ENCODE results near the gene CLCN4. TPM values are rescaled to one million over a fixed set of nuclear protein-coding genes. Genes with fewer than 3 reads are reported as not detected.

Gene CLCN4
- total RNA-seq, 1 experiment from 2014 or later, result 10.0 TPM

DNA sequence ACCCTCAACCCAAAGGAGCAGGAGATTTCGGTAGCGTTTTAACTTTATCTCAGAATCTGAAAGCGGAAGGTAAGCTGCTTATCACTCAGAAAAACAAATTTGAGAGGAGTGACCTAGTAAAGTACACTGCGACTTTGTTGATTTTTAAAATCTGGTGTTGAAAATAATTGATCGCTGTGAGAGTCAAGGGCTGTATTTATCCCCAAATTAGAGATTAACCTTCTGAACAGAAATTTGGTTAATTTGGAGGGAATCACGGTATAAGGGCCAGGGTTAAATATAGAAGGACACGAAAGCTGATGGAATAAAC is 212 bp downstream of the CLCN4 start:
- peaks cover 12% of the 10 kb centered on the region for H3K4me1 Mint-ChIP-seq (ENCODE audit: low read depth, unreplicated experiment)
- no peaks in the 10 kb centered on the region for H3K9me3 ChIP-seq
- H3K27me3 Mint-ChIP-seq (ENCODE audit: insufficient read depth, unreplicated experiment), result no peaks in the 10 kb centered on the region
- BruUV-seq (replicated peaks), result TSS peak; percentile 80
- H3K27me3 ChIP-seq (replicated peaks; ENCODE audit: control insufficient read depth, insufficient read depth, low read length), result no peaks in the 10 kb centered on the region
- ChIA-PET POLR2A (interaction anchor here (0.7 to 2.0 kb wide), 2 partner anchors 23 to 311 kb away, joined by 3 to 5 read pairs; no protein-coding TSS in a partner anchor), CTCF (interaction anchor here (0.8 kb wide), 1 partner anchor 12 kb away, joined by 3 read pairs; no protein-coding TSS in a partner anchor)
- no peak for DNase-seq
- H3K27ac Mint-ChIP-seq (ENCODE audit: unreplicated experiment), result peak overlapping the region; percentile 76
- H3K4me3 ChIP-seq (ENCODE audit: low read depth, low read length), result peak overlapping the region; percentile 26
- TF ChIP-seq, protein P1, sequence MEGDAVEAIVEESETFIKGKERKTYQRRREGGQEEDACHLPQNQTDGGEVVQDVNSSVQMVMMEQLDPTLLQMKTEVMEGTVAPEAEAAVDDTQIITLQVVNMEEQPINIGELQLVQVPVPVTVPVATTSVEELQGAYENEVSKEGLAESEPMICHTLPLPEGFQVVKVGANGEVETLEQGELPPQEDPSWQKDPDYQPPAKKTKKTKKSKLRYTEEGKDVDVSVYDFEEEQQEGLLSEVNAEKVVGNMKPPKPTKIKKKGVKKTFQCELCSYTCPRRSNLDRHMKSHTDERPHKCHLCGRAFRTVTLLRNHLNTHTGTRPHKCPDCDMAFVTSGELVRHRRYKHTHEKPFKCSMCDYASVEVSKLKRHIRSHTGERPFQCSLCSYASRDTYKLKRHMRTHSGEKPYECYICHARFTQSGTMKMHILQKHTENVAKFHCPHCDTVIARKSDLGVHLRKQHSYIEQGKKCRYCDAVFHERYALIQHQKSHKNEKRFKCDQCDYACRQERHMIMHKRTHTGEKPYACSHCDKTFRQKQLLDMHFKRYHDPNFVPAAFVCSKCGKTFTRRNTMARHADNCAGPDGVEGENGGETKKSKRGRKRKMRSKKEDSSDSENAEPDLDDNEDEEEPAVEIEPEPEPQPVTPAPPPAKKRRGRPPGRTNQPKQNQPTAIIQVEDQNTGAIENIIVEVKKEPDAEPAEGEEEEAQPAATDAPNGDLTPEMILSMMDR (IDR thresholded peaks at IDR 0.05; ENCODE audit: insufficient read depth in 1 of 2, low read depth in 1 of 2, low read length in 1 of 2, severe bottlenecking in 1 of 2, unreplicated experiment in 1 of 2), result no peak
- intact Hi-C loops (cut with micrococcal nuclease; ENCODE audit: unreplicated experiment), result loop anchor here (1.0 kb wide), 1 partner anchor 12 kb away; no protein-coding TSS in a partner anchor
- H3K36me3 ChIP-seq (ENCODE audit: control insufficient read depth, insufficient read depth, low read length), result no peaks in the 10 kb centered on the region
- H3K4me3 Mint-ChIP-seq (ENCODE audit: unreplicated experiment), result peak overlapping the region; percentile 70
- peaks cover 5% of the 10 kb centered on the region for H3K36me3 Mint-ChIP-seq (ENCODE audit: insufficient read depth, unreplicated experiment)
- peaks cover 8% of the 10 kb centered on the region; the same call in 1 of the 2 replicates for H3K4me1 ChIP-seq
- H3K9me3 Mint-ChIP-seq (ENCODE audit: unreplicated experiment), result no peaks in the 10 kb centered on the region

DNA sequence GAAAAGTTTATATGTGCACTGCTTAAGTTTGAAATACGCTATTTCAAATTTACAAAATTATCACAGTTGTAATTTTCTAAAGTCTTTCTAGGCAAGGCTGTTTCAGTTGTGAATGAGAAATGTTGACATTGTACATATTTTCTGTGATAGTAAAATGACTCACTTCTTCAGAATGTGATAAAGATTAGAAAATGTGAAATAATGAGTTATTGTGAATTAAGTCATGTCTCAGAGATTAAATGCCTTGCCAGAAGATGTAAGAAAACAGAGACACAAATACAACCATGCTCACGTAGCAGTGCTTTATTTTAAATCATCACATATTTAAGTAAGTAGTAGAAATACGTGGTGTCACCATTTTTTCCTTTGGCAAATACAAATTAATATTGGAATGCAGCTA is 768 bp downstream of the CLCN4 start:
- Histone ChIP-seq H3K4me1 (peaks cover 8% of the 10 kb centered on the region; the same call in 1 of the 2 replicates), H3K9me3 (no peaks in the 10 kb centered on the region), H3K36me3 (ENCODE audit: control insufficient read depth, insufficient read depth, low read length) (no peaks in the 10 kb centered on the region), H3K4me3 (ENCODE audit: low read depth, low read length) (peak overlapping the region; percentile 26), H3K27me3 (replicated peaks; ENCODE audit: control insufficient read depth, insufficient read depth, low read length) (no peaks in the 10 kb centered on the region)
- POLR2A ChIA-PET, result no interaction called here
- CTCF ChIA-PET, result no interaction called here
- BruUV-seq (replicated peaks), result no TSS peak
- H3K27ac Mint-ChIP-seq (ENCODE audit: unreplicated experiment), result peak overlapping the region; percentile 76
- TF ChIP-seq, protein P1 (IDR thresholded peaks at IDR 0.05; ENCODE audit: insufficient read depth in 1 of 2, low read depth in 1 of 2, low read length in 1 of 2, severe bottlenecking in 1 of 2, unreplicated experiment in 1 of 2), result no peak
- H3K4me1 Mint-ChIP-seq (ENCODE audit: low read depth, unreplicated experiment), result peaks cover 12% of the 10 kb centered on the region
- intact Hi-C loops (cut with micrococcal nuclease; ENCODE audit: unreplicated experiment), result loop anchor here (1.0 kb wide), 1 partner anchor 12 kb away; no protein-coding TSS in a partner anchor
- no peak for DNase-seq
- no peaks in the 10 kb centered on the region for H3K9me3 Mint-ChIP-seq (ENCODE audit: unreplicated experiment)
- peaks cover 5% of the 10 kb centered on the region for H3K36me3 Mint-ChIP-seq (ENCODE audit: insufficient read depth, unreplicated experiment)
- H3K4me3 Mint-ChIP-seq (ENCODE audit: unreplicated experiment), result peak overlapping the region; percentile 70
- H3K27me3 Mint-ChIP-seq (ENCODE audit: insufficient read depth, unreplicated experiment), result no peaks in the 10 kb centered on the region

DNA sequence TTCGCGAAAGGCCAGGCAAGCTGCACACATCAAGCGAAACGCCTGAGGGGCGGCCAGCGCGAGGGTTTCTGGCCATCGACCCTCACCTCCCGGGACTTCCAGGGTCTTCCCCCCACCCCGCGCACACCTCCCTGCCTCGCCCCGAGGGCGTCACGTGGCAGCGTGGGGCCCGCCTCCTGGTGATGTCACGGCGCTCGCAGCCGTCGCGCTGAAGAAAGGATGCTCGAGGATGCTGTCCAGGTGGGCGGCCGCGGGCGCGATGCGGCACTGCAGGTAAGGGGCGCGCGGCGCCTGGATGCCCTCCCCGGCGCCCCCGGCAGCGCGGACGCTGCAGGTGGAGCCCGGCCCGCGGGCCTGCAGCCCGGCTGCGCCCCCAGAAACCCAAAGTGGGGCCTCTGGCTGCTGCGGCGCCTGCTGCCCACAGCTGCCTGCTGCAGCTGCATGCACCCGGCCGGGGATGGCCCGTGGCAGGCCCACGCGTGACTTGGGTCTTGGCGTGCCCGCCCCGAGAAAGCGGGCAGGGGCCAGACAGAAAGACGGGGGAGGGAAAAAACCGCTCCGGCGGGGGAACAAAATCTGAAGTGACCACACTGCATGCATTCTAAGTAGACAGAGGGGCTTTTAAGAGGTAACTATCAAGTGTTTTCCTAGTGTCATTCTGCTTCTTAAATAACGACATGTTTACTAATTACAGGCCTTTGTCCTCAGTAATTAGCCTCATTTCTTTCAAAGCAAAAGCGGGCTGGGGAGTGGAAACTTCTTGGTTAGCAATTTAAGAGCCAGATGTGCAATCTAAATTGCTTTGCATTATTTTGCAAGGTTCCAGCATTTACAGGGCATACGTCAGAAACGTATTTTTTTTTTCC is 1.7 kb downstream of the CLCN4 start:
- TF ChIP-seq, protein P1 (IDR thresholded peaks at IDR 0.05; ENCODE audit: insufficient read depth in 1 of 2, low read depth in 1 of 2, low read length in 1 of 2, severe bottlenecking in 1 of 2, unreplicated experiment in 1 of 2), result no peak
- H3K36me3 Mint-ChIP-seq (ENCODE audit: insufficient read depth, unreplicated experiment), result peaks cover 5% of the 10 kb centered on the region
- no peaks in the 10 kb centered on the region for H3K27me3 Mint-ChIP-seq (ENCODE audit: insufficient read depth, unreplicated experiment)
- H3K4me1 ChIP-seq, result peaks cover 8% of the 10 kb centered on the region; the same call in 1 of the 2 replicates
- intact Hi-C loops (cut with micrococcal nuclease; ENCODE audit: unreplicated experiment), result no loop called here
- ChIA-PET POLR2A (no interaction called here), CTCF (no interaction called here)
- no TSS peak for BruUV-seq (replicated peaks)
- no peak overlapping the region for H3K4me3 ChIP-seq (ENCODE audit: low read depth, low read length)
- no peaks in the 10 kb centered on the region for H3K9me3 Mint-ChIP-seq (ENCODE audit: unreplicated experiment)
- peaks cover 12% of the 10 kb centered on the region for H3K4me1 Mint-ChIP-seq (ENCODE audit: low read depth, unreplicated experiment)
- H3K27me3 ChIP-seq (replicated peaks; ENCODE audit: control insufficient read depth, insufficient read depth, low read length), result no peaks in the 10 kb centered on the region
- no peak for DNase-seq
- no peak overlapping the region for H3K4me3 Mint-ChIP-seq (ENCODE audit: unreplicated experiment)
- H3K27ac Mint-ChIP-seq (ENCODE audit: unreplicated experiment), result no peak overlapping the region
- no peaks in the 10 kb centered on the region for H3K9me3 ChIP-seq
- H3K36me3 ChIP-seq (ENCODE audit: control insufficient read depth, insufficient read depth, low read length), result no peaks in the 10 kb centered on the region

All from Caco-2 (cell line).